Measurements from ENCODE around the gene FKBP1B. TPM values are rescaled to one million over a fixed set of nuclear protein-coding genes. Genes with fewer than 3 reads are reported as not detected.

FKBP1B gene
- total RNA-seq, 1 donor from 2014 or later = 26.0 TPM

- DNase-seq (ENCODE audit: low read depth) = no peak
- TF ChIP-seq, protein P1, sequence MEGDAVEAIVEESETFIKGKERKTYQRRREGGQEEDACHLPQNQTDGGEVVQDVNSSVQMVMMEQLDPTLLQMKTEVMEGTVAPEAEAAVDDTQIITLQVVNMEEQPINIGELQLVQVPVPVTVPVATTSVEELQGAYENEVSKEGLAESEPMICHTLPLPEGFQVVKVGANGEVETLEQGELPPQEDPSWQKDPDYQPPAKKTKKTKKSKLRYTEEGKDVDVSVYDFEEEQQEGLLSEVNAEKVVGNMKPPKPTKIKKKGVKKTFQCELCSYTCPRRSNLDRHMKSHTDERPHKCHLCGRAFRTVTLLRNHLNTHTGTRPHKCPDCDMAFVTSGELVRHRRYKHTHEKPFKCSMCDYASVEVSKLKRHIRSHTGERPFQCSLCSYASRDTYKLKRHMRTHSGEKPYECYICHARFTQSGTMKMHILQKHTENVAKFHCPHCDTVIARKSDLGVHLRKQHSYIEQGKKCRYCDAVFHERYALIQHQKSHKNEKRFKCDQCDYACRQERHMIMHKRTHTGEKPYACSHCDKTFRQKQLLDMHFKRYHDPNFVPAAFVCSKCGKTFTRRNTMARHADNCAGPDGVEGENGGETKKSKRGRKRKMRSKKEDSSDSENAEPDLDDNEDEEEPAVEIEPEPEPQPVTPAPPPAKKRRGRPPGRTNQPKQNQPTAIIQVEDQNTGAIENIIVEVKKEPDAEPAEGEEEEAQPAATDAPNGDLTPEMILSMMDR (IDR thresholded peaks at IDR 0.05; ENCODE audit: insufficient read depth, low read length, poor library complexity, severe bottlenecking) = no peak
- H3K36me3 ChIP-seq (ENCODE audit: control insufficient read depth, insufficient read depth, low read length) = no peaks in the 10 kb centered on the region
- no peak overlapping the region for H3K4me3 ChIP-seq (ENCODE audit: low read depth, low read length)
- no peaks in the 10 kb centered on the region for H3K27me3 ChIP-seq (ENCODE audit: control insufficient read depth, insufficient read depth, low read length)
Observed at GRCh38 chr2:24101992-24102391, 52.5 kb downstream of the FKBP1B start.

- Histone ChIP-seq H3K36me3 (ENCODE audit: control insufficient read depth, insufficient read depth, low read length) (no peaks in the 10 kb centered on the region), H3K27me3 (ENCODE audit: control insufficient read depth, insufficient read depth, low read length) (no peaks in the 10 kb centered on the region), H3K4me3 (ENCODE audit: low read depth, low read length) (no peak overlapping the region)
- no peak for DNase-seq (ENCODE audit: low read depth)
- TF ChIP-seq, protein P1 (IDR thresholded peaks at IDR 0.05; ENCODE audit: insufficient read depth, low read length, poor library complexity, severe bottlenecking) = no peak
Observed at GRCh38 chr2:24102677-24103076, 53.1 kb downstream of the FKBP1B start.

- TF ChIP-seq, protein P1 (IDR thresholded peaks at IDR 0.05; ENCODE audit: insufficient read depth, low read length, poor library complexity, severe bottlenecking) = no peak
- no peaks in the 10 kb centered on the region for H3K36me3 ChIP-seq (ENCODE audit: control insufficient read depth, insufficient read depth, low read length)
- DNase-seq (ENCODE audit: low read depth) = no peak
- no peaks in the 10 kb centered on the region for H3K27me3 ChIP-seq (ENCODE audit: control insufficient read depth, insufficient read depth, low read length)
- no peak overlapping the region for H3K4me3 ChIP-seq (ENCODE audit: low read depth, low read length)
Observed at GRCh38 chr2:24104110-24104650, 54.6 kb downstream of the FKBP1B start.

GRCh38 chr2:24104906-24105305, 55.4 kb downstream of the FKBP1B start:
- no peak overlapping the region for H3K4me3 ChIP-seq (ENCODE audit: low read depth, low read length)
- TF ChIP-seq, protein P1 (IDR thresholded peaks at IDR 0.05; ENCODE audit: insufficient read depth, low read length, poor library complexity, severe bottlenecking) = no peak
- H3K36me3 ChIP-seq (ENCODE audit: control insufficient read depth, insufficient read depth, low read length) = no peaks in the 10 kb centered on the region
- no peaks in the 10 kb centered on the region for H3K27me3 ChIP-seq (ENCODE audit: control insufficient read depth, insufficient read depth, low read length)
- DNase-seq (ENCODE audit: low read depth) = no peak

DNA sequence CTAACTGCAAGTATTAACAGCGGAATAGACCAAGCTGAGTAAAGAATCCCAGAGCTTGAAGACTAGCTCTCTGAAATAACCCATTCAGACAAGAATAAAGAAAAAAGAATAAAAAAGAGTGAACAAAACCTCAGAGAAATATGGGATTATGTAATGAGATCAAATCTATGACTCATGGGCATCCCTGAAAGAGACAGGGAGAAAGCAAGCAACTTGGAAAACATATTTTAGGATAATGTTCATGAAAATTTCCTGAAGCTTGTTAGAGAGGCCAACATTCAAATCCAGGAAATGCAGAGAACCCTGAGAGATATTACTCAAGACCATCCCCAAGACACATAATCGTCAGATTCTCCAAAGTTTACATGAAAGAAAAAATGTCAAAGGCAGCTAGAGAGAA, 56.3 kb downstream of the FKBP1B start:
- no peak for DNase-seq (ENCODE audit: low read depth)
- Histone ChIP-seq H3K4me3 (ENCODE audit: low read depth, low read length) (no peak overlapping the region), H3K36me3 (ENCODE audit: control insufficient read depth, insufficient read depth, low read length) (no peaks in the 10 kb centered on the region), H3K27me3 (ENCODE audit: control insufficient read depth, insufficient read depth, low read length) (no peaks in the 10 kb centered on the region)
- TF ChIP-seq, protein P1 (IDR thresholded peaks at IDR 0.05; ENCODE audit: insufficient read depth, low read length, poor library complexity, severe bottlenecking) = no peak

- H3K4me3 ChIP-seq (ENCODE audit: low read depth, low read length) = no peak overlapping the region
- DNase-seq (ENCODE audit: low read depth) = no peak
- TF ChIP-seq, protein P1 (IDR thresholded peaks at IDR 0.05; ENCODE audit: insufficient read depth, low read length, poor library complexity, severe bottlenecking) = no peak
Observed at GRCh38 chr2:24106786-24107185, 57.2 kb downstream of the FKBP1B start.

More at GRCh38 chr2:24106786-24107185, 57.2 kb downstream of the FKBP1B start:
- H3K36me3 ChIP-seq (ENCODE audit: control insufficient read depth, insufficient read depth, low read length) = no peaks in the 10 kb centered on the region
- H3K27me3 ChIP-seq (ENCODE audit: control insufficient read depth, insufficient read depth, low read length) = no peaks in the 10 kb centered on the region
